GM23338 (cell line): Measurements from ENCODE around the gene UQCRC1. TPM values are rescaled to one million over a fixed set of nuclear protein-coding genes. Genes with fewer than 3 reads are reported as not detected.

Experiments
- ATAC-seq: fragments of 200-7000 bp; cut with Tn5 transposase; 3 replicates; pipeline ENCODE4 v1.9.1; 2020
- DNase-seq: peaks from one replicate; pipeline ENCODE4 v3.0.0-alpha.2; 2015; ENCODE audit warnings: low spot score
- H2AFZ ChIP-seq: fragments of 200-600 bp; sonication (generic); 2 replicates; pipeline ENCODE4 v1.8.0; 2016; ENCODE audit warnings: antibody characterized with exemption, mild to moderate bottlenecking, moderate library complexity
- H3F3A ChIP-seq: fragments of 200-600 bp; sonication (generic); replicated peaks from 2 replicates; pipeline ENCODE4 v1.8.0; 2017; ENCODE audit warnings: antibody characterized with exemption, mixed run types, low read depth
- H3K27ac ChIP-seq: fragments of 200-600 bp; sonication (generic); 2 replicates; pipeline ENCODE4 v1.6.1; 2016; ENCODE audit warnings: low read depth
- H3K27me3 ChIP-seq: fragments of 200-600 bp; sonication (generic); 2 replicates; pipeline ENCODE4 v1.8.0; 2016; ENCODE audit warnings: mild to moderate bottlenecking, mixed run types, moderate library complexity; ENCODE audit not compliant: insufficient read depth
- H3K36me3 ChIP-seq: fragments of 200-600 bp; sonication (generic); 2 replicates; pipeline ENCODE4 v1.8.0; 2016; ENCODE audit warnings: mild to moderate bottlenecking; ENCODE audit not compliant: insufficient read depth
- H3K4me1 ChIP-seq: fragments of 200-600 bp; sonication (generic); 2 replicates; pipeline ENCODE4 v1.8.0; 2016; ENCODE audit warnings: mild to moderate bottlenecking, moderate library complexity; ENCODE audit not compliant: insufficient read depth
- H3K4me2 ChIP-seq: fragments of 200-600 bp; sonication (generic); 2 replicates; pipeline ENCODE4 v1.7.1; 2017; ENCODE audit warnings: mixed run types
- H3K4me3 ChIP-seq: fragments of 200-600 bp; sonication (generic); 2 replicates; pipeline ENCODE4 v1.6.1; 2016; ENCODE audit warnings: mixed run types
- H3K79me2 ChIP-seq: fragments of 200-600 bp; sonication (generic); replicated peaks from 2 replicates; pipeline ENCODE4 v1.8.0; 2017; ENCODE audit warnings: mild to moderate bottlenecking; ENCODE audit not compliant: insufficient read depth
- H3K9me2 ChIP-seq: fragments of 200-600 bp; sonication (generic); 2 replicates; pipeline ENCODE4 v1.8.0; 2017; ENCODE audit not compliant: insufficient read depth
- H4K20me1 ChIP-seq: fragments of 200-600 bp; sonication (generic); replicated peaks from 2 replicates; pipeline ENCODE4 v1.8.0; 2017; ENCODE audit warnings: mild to moderate bottlenecking; ENCODE audit not compliant: insufficient read depth
- H3K27ac Mint-ChIP-seq: 2 replicates; pipeline ENCODE4 v1.8.0; 2020; ENCODE audit warnings: inconsistent platforms, mild to moderate bottlenecking, moderate library complexity, mixed read lengths
- H3K27me3 Mint-ChIP-seq: 3 replicates; pipeline ENCODE4 v1.8.0; 2022; ENCODE audit warnings: low read depth, mild to moderate bottlenecking, moderate library complexity, mixed read lengths, inconsistent platforms; ENCODE audit not compliant: insufficient read depth, poor library complexity
- H3K36me3 Mint-ChIP-seq: 3 replicates; pipeline ENCODE4 v1.8.0; 2021; ENCODE audit warnings: low read depth, mild to moderate bottlenecking, inconsistent platforms, moderate library complexity, mixed read lengths
- H3K4me1 Mint-ChIP-seq: 3 replicates; pipeline ENCODE4 v1.8.0; 2020; ENCODE audit warnings: mild to moderate bottlenecking, inconsistent platforms, mixed read lengths
- H3K4me3 Mint-ChIP-seq: 3 replicates; pipeline ENCODE4 v1.8.0; 2021; ENCODE audit warnings: moderate library complexity, mild to moderate bottlenecking, inconsistent platforms, mixed read lengths
- H3K9me3 Mint-ChIP-seq: 3 replicates; pipeline ENCODE4 v1.8.0; 2020; ENCODE audit warnings: moderate library complexity, mild to moderate bottlenecking, inconsistent platforms, mixed read lengths
- ETS1 ChIP-seq: IDR thresholded peaks from 2 replicates; pipeline ENCODE4 v1.6.1; 2016; ENCODE audit warnings: antibody characterized with exemption
- JUNB ChIP-seq: IDR thresholded peaks from one replicate; pipeline ENCODE4 v1.6.1; 2016; ENCODE audit warnings: antibody characterized with exemption; ENCODE audit not compliant: unreplicated experiment
- REST ChIP-seq: IDR thresholded peaks from one replicate; pipeline ENCODE4 v1.6.1; 2018; ENCODE audit warnings: antibody characterized with exemption; ENCODE audit not compliant: unreplicated experiment
- STAT1 ChIP-seq: IDR thresholded peaks from one replicate; pipeline ENCODE4 v1.6.1; 2016; ENCODE audit warnings: antibody characterized with exemption; ENCODE audit not compliant: unreplicated experiment
- ZNF462 ChIP-seq: fragments of 250-450 bp; sonication (Bioruptor Pico); IDR thresholded peaks from 2 replicates; pipeline ENCODE4 v1.5.0; 2020; ENCODE audit warnings: mild to moderate bottlenecking, moderate library complexity
- polyA plus RNA-seq: library from polyadenylated mRNA; unstranded; fragments of >200 nt; fragmentation: Nextera tagmentation; extraction: Ambion mirVana; gene quantifications from 2 replicates; pipeline ENCODE4 v1.2.1, GENCODE V29; 2016
- total RNA-seq: library from RNA; depleted of rRNA; stranded (reverse); fragments of >200 nt; shearing (Covaris generic); gene quantifications from 2 replicates; pipeline ENCODE4 v1.2.3, GENCODE V29; 2014

Gene UQCRC1
- total and polyA plus RNA-seq, 2 experiments from 2014 or later: 232 to 439 TPM

GRCh38 chr3:48560648-48561018 lies 48.8 kb downstream of the UQCRC1 start:
- peak overlapping the region; percentile 38; the same call in 1 of the 2 replicates for H3K4me3 ChIP-seq
- H3K36me3 ChIP-seq: no peaks in the 10 kb centered on the region
- H3K4me1 ChIP-seq: peaks cover 24% of the 10 kb centered on the region; the same call in 1 of the 2 replicates
- no peaks in the 10 kb centered on the region for H3K9me2 ChIP-seq
- H3K27me3 Mint-ChIP-seq: peaks cover 23% of the 10 kb centered on the region
- H3F3A ChIP-seq: peaks cover 11% of the 10 kb centered on the region
- H3K27ac Mint-ChIP-seq: no peak overlapping the region
- no peaks in the 10 kb centered on the region for H4K20me1 ChIP-seq
- peaks cover 6% of the 10 kb centered on the region for H3K79me2 ChIP-seq
- peaks cover 43% of the 10 kb centered on the region for H3K4me1 Mint-ChIP-seq
- H3K4me3 Mint-ChIP-seq: peak overlapping the region; percentile 61
- peak overlapping the region; percentile 68 for H3K4me2 ChIP-seq
- no peak for DNase-seq
- H3K27ac ChIP-seq: no peak overlapping the region
- no peaks in the 10 kb centered on the region; the same call in 2 of the 3 replicates for H3K36me3 Mint-ChIP-seq
- peak overlapping the region; percentile 90; the same call in 1 of the 2 replicates for H2AFZ ChIP-seq
- no peaks in the 10 kb centered on the region for H3K27me3 ChIP-seq
- no peaks in the 10 kb centered on the region; the same call in 1 of the 3 replicates for H3K9me3 Mint-ChIP-seq
- TF ChIP-seq STAT1 (no peak), ZNF462 (no peak), JUNB (no peak), REST (no peak), ETS1 (no peak)
- no peak for ATAC-seq
